GM18909 (cell line): ENCODE results near the gene KRTCAP3.

Experiments
- ATAC-seq: cut with Tn5 transposase; IDR thresholded peaks from one replicate; pipeline ENCODE4 v1.9.1; 2021; ENCODE audit warnings: mild to moderate bottlenecking; ENCODE audit not compliant: unreplicated experiment, poor library complexity

The KRTCAP3 gene

DNA sequence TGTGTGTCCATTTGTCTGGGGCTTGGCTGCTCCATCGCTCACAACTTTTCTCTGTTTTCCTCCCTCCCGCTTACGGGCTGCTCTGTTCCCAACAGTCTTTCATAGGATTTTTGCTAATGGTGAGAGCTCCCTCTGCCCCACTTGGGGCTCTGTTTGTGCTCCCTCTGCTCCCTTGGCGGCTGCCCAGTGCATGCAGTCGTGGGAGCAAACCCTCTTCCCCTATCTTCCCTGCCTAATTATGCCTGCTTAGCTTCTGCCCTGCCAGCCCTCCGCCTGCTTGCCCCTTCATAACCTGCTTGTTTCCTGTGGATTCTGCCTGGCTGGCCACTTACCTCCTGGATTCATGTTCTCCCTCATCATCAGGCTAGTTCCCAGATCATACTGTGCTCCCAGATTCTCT, 6.6 kb upstream of the KRTCAP3 start:
- ATAC-seq = no peak

DNA sequence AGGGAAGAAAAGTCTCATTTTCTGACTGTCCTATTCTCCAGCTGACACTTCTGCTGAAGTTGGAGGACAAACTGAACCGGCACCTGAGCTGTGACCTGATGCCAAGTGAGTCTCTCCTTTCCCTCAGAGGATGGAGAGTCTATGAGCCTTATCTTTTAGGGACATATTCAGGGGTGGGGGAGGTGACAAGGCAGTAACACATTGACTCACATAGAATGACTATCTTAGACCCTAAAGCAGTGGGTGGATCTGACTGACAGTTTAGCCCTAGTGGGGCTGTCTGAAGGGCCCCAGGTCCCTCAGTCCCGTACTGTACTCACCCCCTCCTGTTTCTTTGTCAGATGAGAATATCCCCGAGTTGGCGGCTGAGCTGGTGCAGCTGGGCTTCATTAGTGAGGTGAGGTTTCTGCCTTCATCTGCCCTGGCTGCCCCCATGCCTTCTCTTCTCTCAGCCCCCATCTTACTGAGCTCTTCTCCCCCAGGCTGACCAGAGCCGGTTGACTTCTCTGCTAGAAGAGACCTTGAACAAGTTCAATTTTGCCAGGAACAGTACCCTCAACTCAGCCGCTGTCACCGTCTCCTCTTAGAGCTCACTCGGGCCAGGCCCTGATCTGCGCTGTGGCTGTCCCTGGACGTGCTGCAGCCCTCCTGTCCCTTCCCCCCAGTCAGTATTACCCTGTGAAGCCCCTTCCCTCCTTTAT, 805 bp upstream of the KRTCAP3 start:
- no peak for ATAC-seq

- ATAC-seq = no peak
Observed at GRCh38 chr2:27442920-27443282, 720 bp downstream of the KRTCAP3 start.

DNA sequence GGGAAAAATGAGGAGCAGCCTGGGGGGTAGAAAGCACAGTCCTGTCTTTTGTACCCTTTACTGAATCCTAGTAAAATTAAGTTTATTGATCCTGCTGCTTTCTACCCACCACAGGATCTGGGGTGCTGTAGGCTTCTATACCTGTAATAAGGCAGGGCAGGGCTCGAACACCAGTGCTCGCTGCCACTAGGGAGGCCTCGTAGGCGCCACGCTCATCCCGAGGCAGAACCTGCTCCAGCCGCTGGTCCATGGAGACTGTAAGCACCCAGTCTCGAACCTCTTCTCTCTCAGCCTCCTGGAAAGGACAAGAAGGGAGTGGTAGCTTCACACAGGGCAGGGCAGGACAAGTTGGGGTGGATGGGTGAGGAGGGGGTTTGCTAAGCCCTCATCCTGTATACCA, 3.0 kb downstream of the KRTCAP3 start:
- ATAC-seq = no peak

DNA sequence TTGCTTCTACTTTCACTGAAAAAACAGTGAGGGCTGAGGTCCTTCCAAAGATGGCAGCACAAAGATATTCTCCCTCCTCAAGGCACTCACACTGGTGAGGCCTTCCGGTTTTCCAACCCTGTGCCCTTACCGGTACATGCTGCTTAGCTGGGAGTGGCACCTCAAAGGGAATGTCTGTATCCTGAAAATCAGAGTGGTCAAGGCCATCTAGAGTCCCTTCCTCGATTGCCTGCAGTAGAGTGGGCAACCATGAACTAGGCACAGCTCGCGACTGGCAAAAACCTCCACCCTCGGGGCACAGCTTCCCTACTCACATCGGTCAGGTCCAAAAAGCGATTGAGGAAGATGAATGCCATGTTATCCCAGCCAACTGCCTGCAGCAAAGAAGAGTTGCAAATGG, 3.4 kb downstream of the KRTCAP3 start:
- no peak for ATAC-seq

GRCh38 chr2:27446057-27446456, 3.9 kb downstream of the KRTCAP3 start:
- ATAC-seq = no peak

DNA sequence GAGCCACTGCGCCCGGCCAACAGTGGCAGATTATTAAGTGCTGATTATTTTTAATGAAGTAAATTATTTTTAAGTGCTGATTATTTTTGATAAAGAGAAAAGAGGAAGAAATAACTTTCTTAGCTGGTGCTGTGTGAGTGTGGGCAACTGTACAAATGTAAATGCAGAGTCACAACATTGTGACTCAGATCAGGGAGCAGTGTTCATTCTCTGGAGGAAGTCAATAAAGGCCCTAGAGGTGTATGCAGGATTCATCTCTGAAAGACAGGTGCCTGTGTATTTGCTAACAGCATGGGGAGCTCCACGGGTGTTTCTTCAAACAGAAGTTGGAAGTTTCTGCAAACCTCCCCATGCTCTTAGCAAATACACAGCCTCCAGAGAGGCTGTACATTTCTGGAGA, 6.2 kb downstream of the KRTCAP3 start:
- ATAC-seq = no peak

DNA sequence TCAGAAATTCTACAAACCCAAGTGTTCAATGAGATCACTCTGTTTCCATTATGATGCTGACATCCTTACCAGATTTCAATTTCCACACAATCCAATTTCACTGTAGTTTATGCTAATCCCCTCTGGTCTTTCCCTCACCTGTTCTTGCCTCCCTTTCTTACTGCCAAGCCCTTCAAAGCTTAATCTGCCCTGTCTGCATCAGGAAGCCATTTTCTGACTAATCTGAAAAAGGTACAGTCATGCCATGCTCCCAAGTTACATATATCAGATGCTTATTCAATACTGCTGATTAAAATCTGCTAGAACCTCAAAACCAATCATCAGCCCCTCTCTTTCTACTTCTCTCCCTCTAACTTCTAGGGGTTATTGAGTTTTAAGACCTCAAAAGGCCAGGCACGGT, 8.9 kb downstream of the KRTCAP3 start:
- no peak for ATAC-seq

GRCh38 chr2:27453968-27454367, 11.8 kb downstream of the KRTCAP3 start:
- ATAC-seq = no peak

- no peak for ATAC-seq
Observed at GRCh38 chr2:27461118-27461517, 18.9 kb downstream of the KRTCAP3 start.

DNA sequence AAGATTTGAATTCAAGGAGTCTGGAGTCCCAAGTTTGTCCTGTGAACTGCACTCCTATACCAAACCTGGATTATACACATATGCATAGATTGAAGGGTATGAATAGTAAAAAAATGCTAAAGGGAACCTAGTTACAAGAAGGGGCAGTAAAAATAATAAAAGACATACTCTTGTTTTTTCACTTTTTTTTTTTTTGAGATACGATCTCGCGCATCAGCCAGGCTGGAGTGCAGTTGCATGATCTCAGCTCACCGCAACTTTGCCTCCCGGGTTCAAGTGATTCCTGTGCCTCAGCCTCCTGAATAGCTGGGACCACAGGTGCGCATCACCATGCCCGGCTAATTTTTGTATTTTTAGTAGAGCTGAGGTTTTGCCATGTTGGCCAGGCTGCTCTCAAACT, 22.3 kb downstream of the KRTCAP3 start:
- no peak for ATAC-seq

DNA sequence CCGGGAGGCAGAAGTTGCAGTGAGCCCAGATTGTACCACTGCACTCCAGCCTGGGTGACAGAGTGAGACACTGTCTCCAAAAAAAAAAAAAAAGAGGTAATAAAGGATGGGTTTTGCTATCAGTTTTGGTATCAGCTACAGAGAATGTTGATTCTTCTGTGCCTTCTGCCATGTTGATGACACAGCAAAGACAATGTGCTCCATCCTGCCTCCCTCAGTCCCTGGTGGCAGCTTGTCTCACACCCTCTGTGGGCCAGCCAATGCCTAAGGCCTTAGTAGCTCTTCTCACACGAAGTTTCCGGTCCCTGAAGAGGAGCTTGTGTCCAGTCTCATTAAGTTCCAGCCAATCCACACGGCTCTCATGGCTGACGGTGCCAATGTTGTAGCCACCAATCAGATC, 29.8 kb downstream of the KRTCAP3 start:
- ATAC-seq = no peak

DNA sequence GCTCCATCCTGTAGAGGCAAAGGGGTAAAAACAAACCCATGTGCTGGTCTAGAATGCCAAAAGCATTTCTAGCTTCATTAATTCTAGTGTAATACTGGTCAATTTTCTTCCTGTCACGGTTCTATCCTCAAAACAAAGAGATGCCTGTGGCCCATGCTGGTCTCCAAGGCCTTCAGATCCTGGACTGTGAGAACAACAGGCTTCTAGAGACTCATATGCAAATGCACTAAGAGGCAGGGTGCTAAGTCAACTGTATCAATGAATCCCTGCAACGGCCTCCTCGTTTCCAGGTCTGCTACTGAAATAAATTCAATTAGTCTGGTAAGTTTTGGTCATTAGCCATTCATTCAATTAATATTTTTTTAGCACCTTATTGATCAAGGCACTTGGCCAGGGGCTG, 43.3 kb downstream of the KRTCAP3 start:
- no peak for ATAC-seq

DNA sequence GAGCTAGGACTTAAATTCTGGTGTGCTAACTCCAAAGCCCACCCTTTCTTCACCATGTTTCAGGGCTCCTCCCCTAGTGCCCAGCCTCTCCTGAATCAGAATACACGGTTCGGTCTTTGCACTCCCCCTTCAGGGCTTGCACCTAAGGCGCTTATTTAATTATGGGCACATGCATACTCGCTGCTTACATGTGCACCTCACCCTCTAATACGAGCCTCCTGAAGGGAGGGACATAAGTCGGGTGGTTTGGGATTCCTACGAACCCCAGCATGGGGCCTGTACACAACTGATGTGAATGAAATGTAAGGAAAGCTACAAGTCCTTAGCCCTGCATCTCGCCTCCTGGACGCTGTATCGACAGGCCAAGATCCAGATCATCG, 46.9 kb downstream of the KRTCAP3 start:
- ATAC-seq = no peak

- ATAC-seq = peak; percentile 94
Observed at GRCh38 chr2:27489498-27490397, 47.6 kb downstream of the KRTCAP3 start, which contains the start of gene IFT172. IFT172 (minus strand) TSS chr2:27489743; CDS start chr2:27489653, 90 bp downstream.

GRCh38 chr2:27492557-27492956, 50.4 kb downstream of the KRTCAP3 start:
- ATAC-seq = no peak

DNA sequence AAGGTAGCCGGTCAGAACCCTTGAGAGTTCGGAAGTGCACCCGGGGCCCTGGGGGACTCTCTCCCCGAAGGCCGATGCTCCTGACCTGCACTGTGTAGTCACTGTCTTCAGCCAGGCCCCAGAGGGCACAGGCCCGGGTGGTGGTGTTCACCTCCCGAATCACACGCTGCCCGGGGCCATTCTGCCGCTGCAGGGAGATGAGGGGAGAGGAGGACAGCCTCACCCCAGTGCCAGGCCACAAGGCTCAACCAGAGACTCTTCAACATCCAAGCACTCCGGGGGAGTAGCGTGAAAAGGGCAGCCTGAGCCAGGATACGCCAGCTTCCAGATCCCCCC, 51.7 kb downstream of the KRTCAP3 start:
- no peak for ATAC-seq
